ENCODE measurements around the gene YEATS4.
A peak's percentile ranks its signal among the peaks of the same experiment; 100 is the strongest.
"Not testable (repeated sequence)": the region's sequence is repeated elsewhere in the genome, so short reads cannot be mapped to it uniquely, and the experiment has no call there.

YEATS4 gene

DNA sequence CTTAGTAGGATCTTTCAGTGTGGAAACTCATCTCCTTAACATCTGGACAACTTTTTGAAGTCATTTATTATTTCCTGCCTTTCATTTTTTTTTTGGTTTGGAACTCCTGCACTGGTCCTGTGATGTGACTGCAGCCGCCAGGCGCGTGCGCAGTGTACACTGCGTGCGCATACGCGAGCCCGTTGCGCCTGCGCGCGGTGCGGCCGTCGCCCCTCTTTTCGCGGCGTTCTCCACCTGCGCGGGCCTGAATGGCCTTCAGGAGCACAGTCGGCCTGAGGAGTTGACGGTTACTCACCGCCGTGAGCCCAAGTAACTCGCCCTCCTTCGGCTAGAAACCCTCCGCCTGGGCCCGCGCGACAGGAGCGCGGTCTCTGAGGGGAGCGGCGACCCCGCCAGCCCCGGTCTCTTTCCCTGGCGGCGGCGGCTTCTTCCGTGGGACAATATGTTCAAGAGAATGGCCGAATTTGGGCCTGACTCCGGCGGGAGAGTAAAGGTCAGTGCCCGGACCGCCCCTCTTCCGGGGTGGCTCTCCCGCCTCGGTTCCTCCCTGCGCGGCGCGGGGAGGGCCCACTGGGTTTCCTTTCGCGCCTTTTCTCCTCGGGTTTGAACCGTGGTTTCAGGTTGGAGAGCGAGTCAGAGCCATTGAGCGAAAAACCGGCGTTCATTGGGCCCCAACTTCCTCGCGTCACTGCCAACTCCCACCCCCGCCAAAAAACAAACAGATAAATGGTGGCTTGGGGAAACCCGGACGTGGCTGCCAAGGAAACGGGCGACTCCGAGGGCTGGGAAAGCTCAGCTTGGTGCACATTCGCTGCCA, at the start of gene YEATS4:
YEATS4 (plus strand) TSS at position 213 of the 817 bp plus-strand sequence; CDS start at position 443, 230 bp downstream.
- DNase-seq, result peak; percentile 73

DNA sequence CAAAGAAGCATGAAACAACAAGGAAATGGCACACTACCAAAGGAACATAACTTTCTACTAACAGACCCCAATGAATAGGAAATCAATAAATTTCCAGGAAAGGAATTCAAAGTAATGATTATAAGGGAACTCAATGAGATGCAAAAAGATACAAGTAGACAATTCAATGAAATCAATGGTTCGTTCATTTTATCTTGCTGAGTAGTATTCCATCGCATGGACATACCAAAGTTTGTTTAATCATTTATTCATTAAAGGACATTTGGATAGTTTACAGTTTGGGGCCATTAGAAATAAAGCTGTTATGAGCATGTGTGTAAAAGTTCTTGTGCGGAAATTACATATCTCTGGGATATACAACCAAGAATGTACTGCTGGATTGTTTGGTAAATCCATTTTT, 46.3 kb upstream of the YEATS4 start:
- DNase-seq, result no peak

DNA sequence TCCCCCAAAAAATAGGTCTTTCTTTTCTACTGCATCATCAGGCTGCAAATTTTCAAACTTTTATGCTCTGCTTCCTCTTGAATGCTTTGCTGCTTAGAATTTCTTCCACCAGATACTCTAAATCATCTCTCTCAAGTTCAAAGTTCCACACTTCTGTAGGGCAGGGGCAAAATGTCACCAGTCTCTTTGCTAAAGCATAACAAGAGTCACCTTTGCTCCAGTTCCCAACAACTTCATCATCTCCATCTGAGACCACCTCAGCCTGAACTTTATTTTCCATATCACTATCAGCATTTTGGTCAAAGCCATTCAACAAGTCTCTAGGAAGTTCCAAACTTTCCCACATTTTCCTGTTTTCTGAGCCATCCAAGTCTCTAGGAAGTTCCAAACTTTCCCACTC, 42.8 kb upstream of the YEATS4 start:
- not testable (repeated sequence) for DNase-seq

DNA sequence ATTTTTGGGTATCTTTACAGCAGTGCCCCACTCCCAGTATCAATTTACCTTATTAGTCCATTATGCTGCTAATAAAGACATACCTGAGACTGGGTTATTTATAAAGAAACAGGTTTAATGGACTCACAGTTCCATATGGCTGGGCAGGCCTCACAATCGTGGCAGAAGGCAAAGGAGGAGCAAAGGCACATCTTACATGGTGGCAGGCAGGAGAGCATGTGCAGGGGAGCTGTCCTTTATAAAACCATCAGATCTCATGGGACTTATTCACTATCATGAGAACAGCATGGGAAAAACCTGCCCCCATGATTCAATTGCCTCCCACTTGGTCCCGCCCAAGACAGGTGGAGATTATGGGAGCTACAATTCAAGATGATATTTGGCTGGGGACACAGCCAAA, 42.3 kb upstream of the YEATS4 start:
- not testable (repeated sequence) for DNase-seq

DNA sequence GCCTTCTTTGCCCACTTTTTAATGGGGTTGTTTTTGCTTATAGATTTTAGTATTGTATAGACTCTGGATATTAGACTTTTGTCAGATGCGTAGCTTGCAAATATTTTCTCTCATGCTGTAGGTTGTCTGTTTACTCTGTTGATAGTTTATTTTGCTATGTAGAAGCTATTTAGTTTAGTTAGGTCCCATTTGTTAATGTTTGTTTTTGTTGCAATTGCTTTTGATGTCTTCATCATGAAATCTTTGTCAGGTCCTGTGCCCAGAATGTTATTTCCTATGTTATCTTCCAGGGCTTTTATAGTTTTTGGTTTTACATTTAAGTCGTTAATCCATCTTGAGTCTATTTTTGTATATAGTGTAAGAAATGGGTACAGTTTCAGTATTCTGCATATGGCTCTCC, 41.3 kb upstream of the YEATS4 start:
- no peak for DNase-seq

DNA sequence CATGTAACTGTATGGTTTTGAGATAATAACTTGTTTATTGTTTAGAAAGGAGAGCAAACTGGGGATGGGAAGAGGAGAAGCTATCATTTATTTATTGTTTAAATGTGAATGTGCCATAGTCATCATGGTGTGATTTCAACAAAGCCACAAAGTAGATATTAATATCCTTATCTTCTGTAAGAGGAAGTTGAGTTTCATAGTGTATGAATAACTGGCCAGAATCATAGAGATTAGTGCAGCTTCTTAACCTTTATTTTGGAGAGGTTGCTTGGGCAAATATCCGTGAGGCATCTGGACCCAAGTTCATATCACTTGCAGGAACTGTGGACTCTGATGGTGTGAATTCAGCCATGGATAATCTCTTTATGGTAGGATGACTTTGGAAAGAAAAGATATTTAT, 38.2 kb upstream of the YEATS4 start:
- DNase-seq, result no peak

DNA sequence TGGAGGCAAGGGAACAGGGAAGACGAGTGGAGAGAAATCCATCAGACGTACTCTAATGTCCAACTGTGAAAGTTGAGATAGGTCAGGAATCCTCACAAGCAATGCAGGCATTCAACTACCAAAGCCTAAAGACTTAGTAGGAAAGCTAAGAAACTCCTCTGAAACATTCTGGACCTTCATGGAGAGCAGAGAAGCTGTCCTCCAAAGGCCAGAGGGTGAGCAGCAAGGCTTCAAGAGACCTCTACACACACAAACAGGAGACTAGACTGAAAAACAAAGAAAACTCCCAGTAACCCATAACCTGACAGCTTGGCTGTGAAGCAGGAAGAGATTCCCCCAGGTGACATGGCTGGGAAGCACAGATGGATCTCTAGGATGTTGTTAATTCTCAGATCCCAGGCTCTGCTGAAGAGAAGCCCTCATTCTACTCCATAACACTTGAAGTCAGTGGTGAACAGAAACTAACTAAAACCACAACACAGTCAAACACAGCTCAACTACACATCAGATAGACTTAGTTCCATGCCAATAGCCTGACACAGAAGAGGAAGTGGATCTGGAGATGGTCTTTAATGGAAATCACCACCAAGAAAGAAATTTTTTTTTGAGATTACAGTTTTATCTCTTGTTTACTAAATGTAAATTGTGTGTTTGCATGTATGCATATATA, 34.6 kb upstream of the YEATS4 start:
- DNase-seq, result no peak

DNA sequence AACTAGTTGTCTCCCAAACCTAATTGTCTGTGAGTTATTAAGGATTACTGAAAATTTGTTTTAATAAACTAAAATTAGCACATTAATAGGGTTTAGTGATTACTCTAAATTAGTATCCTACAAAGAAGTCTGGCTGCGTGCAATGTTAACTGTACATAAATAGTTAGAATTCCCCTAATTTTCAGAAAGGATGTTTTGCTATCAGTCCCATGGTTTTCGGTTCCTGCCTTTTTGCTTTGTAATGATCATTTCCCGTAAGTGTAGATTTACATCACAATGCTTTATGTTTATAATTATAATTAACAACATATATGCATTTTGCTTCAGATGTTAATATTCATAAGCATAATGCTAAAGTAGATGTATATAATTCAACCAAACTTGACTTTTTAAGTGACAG, 31.1 kb upstream of the YEATS4 start:
- no peak for DNase-seq

DNA sequence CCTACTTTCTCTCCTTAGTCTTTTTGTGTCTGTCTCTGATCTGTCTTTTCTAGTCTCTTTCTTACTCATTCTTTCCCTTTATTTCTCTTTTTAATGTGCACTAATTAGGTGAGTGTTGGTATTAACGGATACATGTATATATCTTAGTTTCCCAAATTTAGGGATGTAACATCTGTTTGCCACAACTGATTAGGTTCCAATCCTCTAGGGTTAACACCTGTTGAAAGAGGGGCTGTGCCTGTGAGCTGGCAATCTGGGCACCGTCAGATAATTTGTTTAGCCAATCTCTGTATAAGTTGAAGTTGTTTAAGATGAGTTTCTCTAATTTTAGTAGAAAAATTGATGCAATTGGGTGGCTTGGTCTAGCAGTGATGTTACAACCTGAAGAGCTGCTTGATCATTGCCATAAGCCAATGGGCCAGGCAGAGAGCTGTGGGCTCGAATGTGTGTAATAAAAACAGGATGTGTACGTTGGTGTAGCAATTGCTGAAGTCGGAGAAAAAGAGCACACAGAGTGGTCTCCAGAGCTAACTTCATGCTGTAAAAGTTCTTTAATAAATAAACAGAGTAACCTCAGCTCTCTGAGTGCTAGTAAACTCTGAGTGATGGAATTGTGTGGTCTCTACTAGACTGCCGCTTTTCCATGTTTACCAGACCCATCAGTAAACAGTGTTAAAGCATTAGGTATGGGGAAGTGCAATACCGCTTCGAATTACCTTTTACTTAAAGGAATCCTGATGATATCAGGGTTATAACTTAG, 29.7 kb upstream of the YEATS4 start:
- no peak for DNase-seq

DNA sequence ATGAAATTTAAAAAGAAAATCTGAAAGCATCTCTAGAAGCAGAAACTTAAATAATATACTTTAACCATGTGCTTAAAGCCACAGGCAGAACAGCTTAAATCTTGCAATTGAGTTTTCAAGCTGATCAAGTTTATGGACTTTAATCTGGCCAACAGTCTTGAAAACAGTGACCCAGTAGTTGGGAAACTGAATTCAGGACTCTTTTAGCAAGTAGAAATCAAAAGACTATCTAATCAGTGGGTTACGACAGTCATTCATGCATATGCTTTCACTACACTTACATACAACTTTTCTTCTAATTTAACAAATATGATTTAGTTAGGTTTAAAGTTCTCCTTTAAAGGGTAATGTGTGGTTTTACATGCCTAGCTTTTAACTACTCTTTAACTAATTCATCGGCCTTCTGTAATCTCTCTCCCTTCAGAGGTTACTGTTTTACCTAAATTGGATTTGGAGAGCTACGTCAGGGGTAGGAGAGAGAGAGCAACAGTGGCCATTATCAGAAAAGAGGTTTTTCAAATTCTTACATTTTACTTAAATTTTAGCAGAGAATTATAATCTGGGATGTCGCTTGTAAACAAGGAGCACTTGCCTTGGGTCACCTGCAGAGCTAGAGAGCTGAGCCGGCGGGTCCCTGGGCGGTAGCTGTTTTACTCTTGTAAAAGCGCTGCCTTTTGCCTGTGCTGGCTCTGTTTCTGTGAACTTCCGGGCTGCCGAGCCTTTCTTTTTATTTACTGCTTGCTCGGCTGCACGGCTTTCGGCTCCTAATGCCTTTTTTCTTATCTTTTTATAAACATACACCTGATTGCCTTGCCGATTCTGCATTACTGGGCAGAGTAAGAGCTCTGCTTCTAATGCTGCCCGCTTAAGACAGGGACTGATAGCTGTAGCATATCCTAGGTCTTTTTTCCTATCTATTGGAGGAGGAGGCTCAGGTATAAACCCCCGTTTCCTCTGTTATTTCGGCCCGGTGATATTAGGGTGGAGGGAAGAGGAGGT, 28.8 kb upstream of the YEATS4 start:
- peak; percentile 37 for DNase-seq

DNA sequence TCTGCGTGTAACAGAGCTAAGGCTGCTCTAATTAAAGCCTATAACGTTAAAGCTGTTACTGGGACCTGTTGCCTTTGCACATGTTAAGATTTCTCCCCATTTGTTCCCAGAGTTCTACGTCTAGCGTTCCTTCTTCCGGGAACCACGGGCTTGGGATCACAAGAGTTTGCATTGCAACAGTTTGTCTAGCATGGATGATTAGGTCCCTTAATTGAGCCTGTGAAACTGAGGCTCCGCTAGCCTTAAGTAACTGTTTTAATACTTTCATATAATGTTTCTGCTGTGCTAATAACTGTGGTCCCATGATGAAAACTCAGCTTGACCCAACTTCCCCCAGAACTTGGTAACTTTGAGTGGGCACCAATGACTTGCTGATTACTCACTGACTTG, 28.0 kb upstream of the YEATS4 start:
- DNase-seq, result no peak

DNA sequence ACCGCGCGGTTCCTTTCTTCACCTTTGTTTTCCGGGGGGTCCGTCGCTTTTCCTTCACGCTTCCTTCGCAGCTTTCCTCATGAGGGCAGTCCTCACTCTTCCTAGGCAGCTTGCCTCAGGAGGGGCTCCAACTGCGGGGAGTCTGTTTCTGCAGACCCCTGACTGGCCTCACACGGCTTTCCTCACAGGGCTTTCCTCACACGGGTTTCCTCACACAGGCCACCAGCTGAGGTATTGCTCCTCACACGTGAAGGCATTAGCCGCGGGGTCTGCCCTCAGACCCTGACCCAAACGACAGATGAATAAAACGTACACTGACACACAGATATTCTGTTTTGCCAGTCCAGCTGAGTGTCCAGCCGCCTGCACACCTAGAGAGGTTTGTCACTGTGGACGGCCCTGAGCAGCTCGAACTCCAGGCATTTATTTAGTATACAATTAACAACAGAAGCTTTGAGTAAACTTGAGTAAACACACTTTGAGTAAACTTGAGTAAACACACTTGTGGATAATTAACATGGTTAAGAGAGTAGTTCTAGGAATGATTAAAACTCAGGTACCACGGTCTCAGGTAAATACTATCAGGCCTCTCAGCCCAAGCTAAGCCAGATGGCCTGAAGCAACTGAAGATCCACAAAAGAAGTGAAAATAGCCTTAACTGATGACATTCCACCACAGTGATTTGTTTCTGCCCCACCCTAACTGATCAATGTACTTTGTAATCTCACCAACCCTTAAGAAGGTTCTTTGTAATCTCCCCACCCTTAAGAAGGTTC, 27.4 kb upstream of the YEATS4 start:
- no peak for DNase-seq

DNA sequence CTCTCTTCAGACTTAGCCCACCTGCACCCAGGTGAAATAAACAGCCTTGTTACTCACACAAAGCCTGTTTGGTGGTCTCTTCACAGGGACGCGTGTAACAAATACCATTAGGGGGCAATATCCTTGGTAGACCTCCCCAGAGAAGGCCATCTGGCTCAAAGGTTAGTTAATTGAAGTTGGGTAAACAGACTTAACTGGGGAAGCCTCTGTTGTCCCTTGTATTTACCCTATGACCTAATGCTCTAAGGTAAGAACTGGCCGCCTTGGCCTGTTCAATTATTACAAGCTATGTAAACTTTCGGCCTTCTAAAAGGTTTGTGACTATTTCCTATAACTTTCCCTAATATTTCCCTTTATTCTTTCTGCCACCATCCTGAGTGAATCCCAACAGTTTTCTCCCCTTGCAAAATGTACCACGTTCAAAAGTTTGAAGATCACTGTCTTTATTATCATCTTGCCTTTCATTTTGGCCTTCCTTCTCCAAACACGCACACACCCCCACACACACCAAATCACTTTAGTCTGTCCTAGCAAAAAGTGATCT, 26.7 kb upstream of the YEATS4 start:
- no peak for DNase-seq

DNA sequence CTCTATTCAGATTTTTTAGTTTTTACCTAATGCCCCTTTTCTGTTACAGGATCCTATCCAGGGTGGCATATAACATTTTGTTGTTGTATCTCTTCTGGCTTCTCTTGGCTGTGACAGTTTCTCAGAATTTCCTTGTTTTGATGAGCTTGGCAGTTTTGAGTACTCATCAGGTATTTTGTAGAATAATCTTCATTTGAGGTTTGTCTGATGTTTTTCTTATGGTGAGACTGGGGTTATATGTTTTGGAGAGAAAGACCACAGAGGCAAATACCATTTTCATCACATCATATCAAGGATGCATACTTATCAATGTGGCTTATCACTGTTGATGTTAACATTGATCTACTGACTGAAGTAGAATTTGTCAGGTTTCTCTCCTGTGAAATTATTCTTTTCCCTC, 25.4 kb upstream of the YEATS4 start:
- no peak for DNase-seq

DNA sequence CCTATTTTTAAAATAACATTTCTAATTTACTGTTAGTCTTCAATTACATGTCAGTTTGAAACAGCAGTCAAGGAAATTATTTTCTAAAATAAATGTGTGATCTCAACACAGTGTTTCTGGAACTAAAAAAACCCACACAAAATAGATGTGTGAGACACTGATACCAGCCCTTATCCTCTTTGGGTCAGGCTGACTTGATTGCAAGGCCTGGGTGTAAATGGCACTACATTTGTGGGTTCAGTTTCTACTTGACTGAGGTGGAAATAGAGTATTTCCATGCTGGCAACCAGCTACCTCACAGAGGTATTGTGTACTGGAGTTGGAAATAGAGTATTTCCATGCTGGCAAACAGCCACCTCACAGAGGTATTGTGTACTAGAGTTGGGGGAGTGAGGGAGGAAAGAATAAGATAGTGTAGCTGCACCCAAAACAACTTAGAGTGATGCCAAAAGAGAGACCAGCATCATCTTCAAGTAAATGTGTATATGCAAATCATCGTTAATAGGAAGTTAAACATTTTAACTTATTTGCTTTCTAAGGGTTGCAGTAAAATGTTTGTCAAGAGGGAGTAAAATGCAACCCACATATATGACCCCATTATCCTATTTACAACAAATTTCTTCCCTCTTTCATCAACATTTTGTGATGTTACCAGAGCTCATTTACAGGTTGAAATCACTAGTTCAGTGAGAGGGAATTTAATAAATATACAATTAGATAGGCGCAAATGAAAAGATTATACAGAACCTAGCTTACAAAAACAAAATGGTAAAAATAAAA, 22.0 kb upstream of the YEATS4 start:
- DNase-seq, result no peak

DNA sequence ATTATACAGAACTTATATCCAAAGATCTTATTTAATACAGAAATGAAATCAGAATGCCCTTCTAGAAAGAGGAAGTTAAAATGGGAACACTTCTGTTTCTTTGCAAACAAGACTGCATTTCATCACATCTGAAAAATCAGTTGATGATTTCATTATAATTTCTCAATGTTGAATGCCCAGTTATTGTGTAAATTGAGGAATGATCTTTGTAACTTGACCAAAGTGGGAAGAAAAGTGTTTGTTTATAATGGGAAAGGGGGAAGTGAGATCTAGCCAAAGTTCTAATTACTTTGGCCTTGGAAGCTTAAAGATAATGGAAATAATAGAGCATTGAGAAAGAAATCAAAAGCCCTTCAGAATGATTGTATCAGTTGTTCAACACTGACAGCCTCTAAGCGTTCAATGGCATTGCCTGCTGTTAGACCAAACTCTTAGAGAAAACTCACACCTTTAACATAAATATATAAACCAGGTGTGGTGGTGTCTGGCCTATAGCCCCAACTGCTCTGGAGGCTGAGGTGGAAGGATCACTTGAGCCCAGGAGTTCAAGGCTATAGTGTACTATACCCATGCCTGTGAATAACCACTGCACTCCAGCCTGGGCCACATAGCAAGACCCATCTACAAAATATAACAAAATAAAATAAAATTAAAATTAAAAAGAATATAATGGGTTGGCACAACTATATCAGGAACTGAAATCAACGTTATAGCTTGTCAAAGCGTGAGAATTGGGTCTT, 21.3 kb upstream of the YEATS4 start:
- DNase-seq, result no peak

DNA sequence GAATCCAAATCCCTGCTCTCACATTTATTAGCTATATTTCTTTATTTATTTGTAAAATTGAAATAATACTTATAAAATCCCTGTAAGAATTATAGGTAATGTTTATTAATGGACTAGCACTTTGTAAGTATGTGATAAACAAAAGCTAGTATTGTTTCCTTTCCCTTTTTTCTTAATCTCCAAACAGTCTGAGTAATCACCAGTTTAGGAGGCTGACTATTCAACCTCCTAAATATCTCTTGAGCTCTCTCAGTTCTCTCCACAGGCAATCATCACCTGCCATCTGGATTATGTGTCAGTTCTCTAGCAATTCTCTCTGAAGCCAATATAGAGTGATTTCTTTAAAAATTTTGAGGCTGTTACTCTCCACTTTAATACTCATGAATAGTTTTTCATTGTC, 20.6 kb upstream of the YEATS4 start:
- no peak for DNase-seq

DNA sequence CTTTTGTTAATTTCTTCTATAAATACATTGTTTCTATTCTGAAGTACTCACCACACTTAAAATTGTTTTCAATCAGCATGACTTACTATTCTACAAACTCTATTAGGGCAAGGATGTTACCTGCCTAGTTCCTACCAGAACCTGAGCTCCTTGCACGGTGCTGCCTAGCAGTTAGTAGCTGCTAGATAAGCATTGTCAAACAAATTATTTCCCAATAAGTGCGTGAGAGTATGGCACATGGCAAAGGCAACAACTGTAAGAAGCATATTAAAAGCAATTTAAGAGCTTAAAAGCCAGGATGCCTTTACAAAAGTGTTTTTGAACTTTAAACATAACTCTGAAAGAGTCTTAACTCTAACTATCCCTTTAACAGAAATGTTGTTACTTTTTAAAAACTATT, 19.5 kb upstream of the YEATS4 start:
- no peak for DNase-seq

DNA sequence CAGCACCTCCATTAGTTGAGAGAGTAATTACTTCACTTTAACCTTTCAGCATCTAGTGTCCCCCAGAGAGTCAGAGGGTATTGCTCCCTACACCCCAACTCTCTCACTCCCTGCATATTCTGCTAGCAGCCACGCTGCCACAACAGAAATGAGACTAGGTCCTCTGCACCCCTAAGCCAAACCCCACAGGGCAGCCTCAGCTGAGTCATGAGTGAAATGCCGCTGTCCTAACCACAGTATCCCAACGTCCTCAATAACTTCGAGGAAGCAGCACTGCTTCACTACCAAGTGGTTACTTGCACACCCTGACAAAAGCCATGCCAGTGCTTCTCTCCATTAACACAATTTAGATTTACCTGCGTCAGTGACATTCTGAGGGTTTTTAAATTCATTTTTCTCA, 18.2 kb upstream of the YEATS4 start:
- DNase-seq, result no peak

DNA sequence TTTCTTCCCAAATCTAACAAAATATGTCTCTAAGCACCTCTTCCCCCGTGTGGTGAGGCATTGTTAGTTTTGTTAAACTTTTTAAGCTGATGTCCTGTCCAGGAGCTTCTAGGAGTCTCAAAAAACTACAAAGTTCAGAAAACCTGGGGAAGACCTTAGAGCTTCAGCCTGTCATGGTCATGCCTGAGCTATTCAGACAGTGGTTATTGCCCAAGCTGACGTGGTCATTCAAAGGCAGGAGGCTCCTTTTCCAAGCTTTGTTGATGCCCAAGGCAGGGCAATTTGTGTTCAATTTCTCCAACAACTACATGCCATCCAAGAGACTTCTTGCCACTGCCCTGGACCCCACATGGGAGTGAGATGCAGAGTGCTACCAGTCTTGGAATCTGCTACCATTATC, 17.1 kb upstream of the YEATS4 start:
- no peak for DNase-seq

Data from activated CD4-positive, alpha-beta T cell treated with anti-CD3 and anti-CD28 coated beads for 1 hour (primary cell).